HG03135 (cell line): ENCODE measurements around the gene CGRRF1.

Experiments used
- ATAC-seq: cut with Tn5 transposase; IDR thresholded peaks from one replicate; pipeline ENCODE4 v1.9.1; 2021; ENCODE audit warnings: mild to moderate bottlenecking, moderate library complexity; ENCODE audit not compliant: unreplicated experiment

Gene CGRRF1

GRCh38 chr14:54489318-54489683 is 20.4 kb upstream of the CGRRF1 start:
- ATAC-seq = no peak

GRCh38 chr14:54489731-54490444 is 19.8 kb upstream of the CGRRF1 start:
- no peak for ATAC-seq

- no peak for ATAC-seq
These were observed 19.1 kb upstream of the CGRRF1 start for GRCh38 chr14:54490445-54491175.

GRCh38 chr14:54493293-54493692 is 16.4 kb upstream of the CGRRF1 start:
- no peak for ATAC-seq

- no peak for ATAC-seq
These were observed 12.5 kb upstream of the CGRRF1 start for GRCh38 chr14:54497224-54497623.

- ATAC-seq = no peak
These were observed 11.6 kb upstream of the CGRRF1 start for GRCh38 chr14:54498095-54498531.

- no peak for ATAC-seq
These were observed 11.1 kb upstream of the CGRRF1 start for GRCh38 chr14:54498579-54498978.

- no peak for ATAC-seq
These were observed 9.0 kb upstream of the CGRRF1 start for GRCh38 chr14:54500744-54501143.

GRCh38 chr14:54501480-54501879 is 8.2 kb upstream of the CGRRF1 start:
- no peak for ATAC-seq

GRCh38 chr14:54502602-54503001 is 7.1 kb upstream of the CGRRF1 start:
- ATAC-seq = no peak

GRCh38 chr14:54503486-54503885 is 6.2 kb upstream of the CGRRF1 start:
- no peak for ATAC-seq

- no peak for ATAC-seq
These were observed 2.7 kb downstream of the CGRRF1 start for GRCh38 chr14:54512393-54512792.

- no peak for ATAC-seq
These were observed 6.0 kb downstream of the CGRRF1 start for GRCh38 chr14:54515670-54516069.

GRCh38 chr14:54516709-54517108 is 7.0 kb downstream of the CGRRF1 start:
- ATAC-seq = no peak

GRCh38 chr14:54524410-54524809 is 14.7 kb downstream of the CGRRF1 start:
- ATAC-seq = no peak

- ATAC-seq = no peak
These were observed 19.3 kb downstream of the CGRRF1 start for GRCh38 chr14:54528973-54529372.

- ATAC-seq = no peak
These were observed 20.1 kb downstream of the CGRRF1 start for GRCh38 chr14:54529811-54530210.

- ATAC-seq = peak; percentile 95
These were observed 22.7 kb downstream of the CGRRF1 start for GRCh38 chr14:54532111-54533012.

GRCh38 chr14:54533100-54533499 is 23.4 kb downstream of the CGRRF1 start:
- ATAC-seq = no peak

GRCh38 chr14:54535126-54535525 is 25.4 kb downstream of the CGRRF1 start:
- no peak for ATAC-seq

GRCh38 chr14:54535646-54536045 is 25.9 kb downstream of the CGRRF1 start:
- ATAC-seq = no peak
